Dermis blood vessel endothelial cell (primary cell): ENCODE results near the gene SLC38A6. TPM values are rescaled to one million over a fixed set of nuclear protein-coding genes. Genes with fewer than 3 reads are reported as not detected.
A peak's percentile ranks its signal among the peaks of the same experiment; 100 is the strongest.
"Not testable (repeated sequence)": the region's sequence is repeated elsewhere in the genome, so short reads cannot be mapped to it uniquely, and the experiment has no call there.

ENCODE experiments used
- DNase-seq: peaks from one replicate; pipeline ENCODE4 v3.0.0; 2010
- total RNA-seq: library from RNA; depleted of rRNA; stranded (reverse); fragments of >200 nt; gene quantifications from 2 replicates; pipeline ENCODE4 v1.2.3, GENCODE V29; 2014

The SLC38A6 gene
- total RNA-seq, 1 donor from 2014 or later = 21.4 TPM

- DNase-seq = no peak
Measured at GRCh38 chr14:61063461-61063860, 82.4 kb downstream of the SLC38A6 start.

- peak; percentile 15 for DNase-seq
Measured at GRCh38 chr14:61064210-61064609, 83.2 kb downstream of the SLC38A6 start.

- no peak for DNase-seq
Measured at GRCh38 chr14:61064856-61065255, 83.8 kb downstream of the SLC38A6 start.

- DNase-seq = no peak
Measured at GRCh38 chr14:61065656-61066055, 84.6 kb downstream of the SLC38A6 start.

- not testable (repeated sequence) for DNase-seq
Measured at GRCh38 chr14:61072442-61072841, 91.4 kb downstream of the SLC38A6 start.

- no peak for DNase-seq
Measured at GRCh38 chr14:61074852-61075251, 93.8 kb downstream of the SLC38A6 start.

GRCh38 chr14:61076556-61076955, 95.5 kb downstream of the SLC38A6 start:
- no peak for DNase-seq

- DNase-seq = no peak
Measured at GRCh38 chr14:61077437-61077836, 96.4 kb downstream of the SLC38A6 start.

- no peak for DNase-seq
Measured at GRCh38 chr14:61077951-61078720, 97.1 kb downstream of the SLC38A6 start.

- DNase-seq = no peak
Measured at GRCh38 chr14:61080591-61081010, 99.6 kb downstream of the SLC38A6 start.

- no peak for DNase-seq
Measured at GRCh38 chr14:61088081-61088480, 107.0 kb downstream of the SLC38A6 start.

- DNase-seq = no peak
Measured at GRCh38 chr14:61089126-61089750, 108.2 kb downstream of the SLC38A6 start.

- no peak for DNase-seq
Measured at GRCh38 chr14:61090432-61091216, 109.6 kb downstream of the SLC38A6 start.

GRCh38 chr14:61091657-61092273, 110.7 kb downstream of the SLC38A6 start:
- no peak for DNase-seq

GRCh38 chr14:61098096-61098495, 117.1 kb downstream of the SLC38A6 start:
- not testable (repeated sequence) for DNase-seq

GRCh38 chr14:61098721-61099120, 117.7 kb downstream of the SLC38A6 start:
- peak; percentile 31 for DNase-seq

GRCh38 chr14:61099216-61099835, 118.3 kb downstream of the SLC38A6 start:
- DNase-seq = no peak

GRCh38 chr14:61101803-61102548, 120.9 kb downstream of the SLC38A6 start:
- DNase-seq = peak; percentile 94
